Stomach (tissue), 9 donors: Measurements from ENCODE around the gene WIPF2. TPM values are rescaled to one million over a fixed set of nuclear protein-coding genes. Genes with fewer than 3 reads are reported as not detected.

Experiments used
- DNase-seq, 2 donors: peaks; one replicate each; pipeline versions ENCODE4 v3.0.0 to v3.0.0-alpha.2; 2013 to 2019
- H3K27ac ChIP-seq, 5 donors: fragments of 200-600 bp in 4 of 5; sonication (generic) in 4 of 5; one replicate each; pipeline ENCODE4 v1.5.1; 2013 to 2019; ENCODE audit warnings: mild to moderate bottlenecking in 1 of 5, moderate library complexity in 1 of 5
- H3K27me3 ChIP-seq, 3 donors: fragments of 200-600 bp; sonication (generic); one replicate each; pipeline ENCODE4 v1.5.1; 2017 to 2019; ENCODE audit warnings: mixed run types in 1 of 3
- H3K36me3 ChIP-seq, 4 donors: fragments of 200-600 bp; sonication (generic); 1 replicate in 3 of 4; 2 replicates in 1 of 4; pipeline ENCODE4 v1.5.1; 2016 to 2019
- H3K4me1 ChIP-seq, 4 donors: fragments of 200-600 bp; sonication (generic); one replicate each; pipeline ENCODE4 v1.5.1; 2016 to 2019
- H3K4me3 ChIP-seq, 4 donors: fragments of 200-600 bp; sonication (generic) in 3 of 4; one replicate each; pipeline ENCODE4 v1.5.1; 2016 to 2019; ENCODE audit warnings: mild to moderate bottlenecking in 1 of 4
- H3K9me3 ChIP-seq, 4 donors: fragments of 200-600 bp; sonication (generic); one replicate each; pipeline ENCODE4 v1.5.1; 2016 to 2019
- EP300 ChIP-seq: sonication (generic); formaldehyde crosslinking; IDR thresholded peaks from one replicate; pipeline ENCODE4 v1.6.1; 2017; ENCODE audit warnings: antibody characterized with exemption
- POLR2A ChIP-seq, 4 donors: fragments of 450-650 bp; IDR thresholded peaks; one replicate each; pipeline ENCODE4 v1.6.1; 2016; ENCODE audit warnings: antibody characterized with exemption in 4 of 4, control low read depth in 2 of 4, mild to moderate bottlenecking in 1 of 4, moderate library complexity in 1 of 4
- POLR2AphosphoS5 ChIP-seq, 3 donors: sonication (generic); formaldehyde crosslinking; IDR thresholded peaks; one replicate each; pipeline ENCODE4 v1.6.1; 2016; ENCODE audit warnings: antibody characterized with exemption in 3 of 3
- WGBS, 5 donors: extraction: QIAGEN DNeasy Blood & Tissue Kit in 3 of 5; methylation state at CpG; one replicate each; pipeline versions ENCODE4 v1.1.5 to v1.1.7; 2013 to 2018; 5-methylcytosine and 5-hydroxymethylcytosine counted together
- intact Hi-C: fragments of 100-400 bp; cut with DNase I; formaldehyde crosslinking; loops from one replicate; pipeline ENCODE4 v1.15.1; 2023; ENCODE audit warnings: low total_unique reads
- polyA plus RNA-seq, 3 donors: library from polyadenylated mRNA; stranded (reverse); fragments of 200-250 nt; gene quantifications; one replicate each; pipeline ENCODE4 v1.2.3, GENCODE V29; 2013
- total RNA-seq, 5 donors: library from RNA; depleted of rRNA; stranded (reverse); fragments of >200 nt; gene quantifications; one replicate each; pipeline versions ENCODE4 v1.1.0 to v1.2.3, GENCODE V29; 2014 to 2016
- TF ChIP-seq, protein P1 (sequence below), 7 experiments: fragments of 450-650 bp in 4 of 7; fragments of 200-600 bp in 3 of 7; sonication (generic) in 3 of 7; IDR thresholded peaks; one replicate each; pipeline ENCODE4 v1.5.1; 2016 to 2019; ENCODE audit warnings: antibody characterized with exemption in 7 of 7, control low read depth in 2 of 7, mild to moderate bottlenecking in 1 of 7
- donor health status: healthy with polysubstance abuse.
- donor health status: Bipolar disorder and iron deficiency.
- donor health status: healthy.

WIPF2 gene
- total and polyA plus RNA-seq, 8 donors, result 1.4 to 40.6 (median 13.5) TPM

DNA sequence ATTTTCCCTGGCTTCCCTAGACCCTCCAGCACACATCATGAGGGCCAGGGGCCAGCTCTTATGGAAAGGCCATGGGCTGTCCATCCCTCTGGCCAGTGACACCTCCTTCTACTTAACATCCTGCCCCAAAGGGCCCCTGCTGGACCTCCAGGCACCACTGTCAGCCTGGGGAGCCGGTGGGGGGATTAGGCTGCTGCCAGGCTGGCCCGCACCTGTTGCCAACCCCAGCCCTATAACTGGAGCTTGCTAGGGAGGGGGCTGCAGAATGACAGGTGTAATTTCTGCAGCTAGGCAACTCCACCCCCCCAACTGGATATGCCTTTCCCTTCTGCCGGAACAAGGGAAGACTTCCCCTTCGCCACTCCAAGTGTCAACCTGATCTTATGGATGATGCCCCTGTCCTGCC is 102.4 kb downstream of the WIPF2 start:
- peaks cover 93 to 96% (median 94%) of the 10 kb centered on the region in 4 donors for H3K4me1 ChIP-seq
- no peaks in the 10 kb centered on the region for H3K36me3 ChIP-seq
- no peaks in the 10 kb centered on the region for H3K9me3 ChIP-seq
- TF ChIP-seq EP300 (no peak), POLR2AphosphoS5 (IDR thresholded peaks at IDR 0.05) (no peak), POLR2A (IDR thresholded peaks at IDR 0.05) (no peak)
- TF ChIP-seq, protein P1, sequence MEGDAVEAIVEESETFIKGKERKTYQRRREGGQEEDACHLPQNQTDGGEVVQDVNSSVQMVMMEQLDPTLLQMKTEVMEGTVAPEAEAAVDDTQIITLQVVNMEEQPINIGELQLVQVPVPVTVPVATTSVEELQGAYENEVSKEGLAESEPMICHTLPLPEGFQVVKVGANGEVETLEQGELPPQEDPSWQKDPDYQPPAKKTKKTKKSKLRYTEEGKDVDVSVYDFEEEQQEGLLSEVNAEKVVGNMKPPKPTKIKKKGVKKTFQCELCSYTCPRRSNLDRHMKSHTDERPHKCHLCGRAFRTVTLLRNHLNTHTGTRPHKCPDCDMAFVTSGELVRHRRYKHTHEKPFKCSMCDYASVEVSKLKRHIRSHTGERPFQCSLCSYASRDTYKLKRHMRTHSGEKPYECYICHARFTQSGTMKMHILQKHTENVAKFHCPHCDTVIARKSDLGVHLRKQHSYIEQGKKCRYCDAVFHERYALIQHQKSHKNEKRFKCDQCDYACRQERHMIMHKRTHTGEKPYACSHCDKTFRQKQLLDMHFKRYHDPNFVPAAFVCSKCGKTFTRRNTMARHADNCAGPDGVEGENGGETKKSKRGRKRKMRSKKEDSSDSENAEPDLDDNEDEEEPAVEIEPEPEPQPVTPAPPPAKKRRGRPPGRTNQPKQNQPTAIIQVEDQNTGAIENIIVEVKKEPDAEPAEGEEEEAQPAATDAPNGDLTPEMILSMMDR (IDR thresholded peaks at IDR 0.05), result no peak
- DNase-seq, result no peak
- no peaks in the 10 kb centered on the region for H3K27me3 ChIP-seq
- intact Hi-C loops, result no loop called here
- H3K27ac ChIP-seq, result peak overlapping the region; percentile 70 to 98 (median 93)
- peak overlapping the region; percentile 34 to 96 (median 87) for H3K4me3 ChIP-seq
- 42 to 66% (median 58%) methylated on average over 3 to 4 of the region's 4 CpGs for WGBS, 5 donors

DNA sequence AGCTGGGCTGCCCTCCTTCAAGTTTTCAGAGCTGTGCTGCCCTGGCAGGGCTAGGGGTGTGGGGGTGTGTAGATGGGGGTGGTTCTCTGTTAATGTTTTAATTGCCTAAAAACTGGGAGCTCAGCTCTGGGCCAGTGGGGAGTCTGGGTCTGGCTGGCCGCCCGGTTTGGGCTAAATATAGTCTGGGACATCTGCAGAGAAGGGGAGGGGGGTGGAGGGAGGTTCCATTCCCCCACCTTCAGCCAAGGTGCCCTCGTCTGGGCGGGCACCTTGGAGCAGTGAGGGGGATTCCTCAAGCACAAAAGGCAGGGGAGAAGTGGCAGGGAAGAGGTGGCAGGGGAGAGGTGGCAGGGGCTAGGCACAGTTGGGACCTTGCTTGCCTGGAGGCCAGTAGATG is 102.9 kb downstream of the WIPF2 start:
- no peak for TF ChIP-seq POLR2AphosphoS5 (IDR thresholded peaks at IDR 0.05)
- TF ChIP-seq POLR2A (IDR thresholded peaks at IDR 0.05), result no peak
- TF ChIP-seq, protein P1 (IDR thresholded peaks at IDR 0.05), result no peak
- no peak for TF ChIP-seq EP300
- no peaks in the 10 kb centered on the region for H3K36me3 ChIP-seq

GRCh38 chr17:40322358-40323315 is 103.5 kb downstream of the WIPF2 start:
- whole genome bisulfite sequencing, 5 donors, result 12 to 25% (median 15%) methylated on average over 19 of the region's 19 CpGs
- Histone ChIP-seq H3K36me3 (no peaks in the 10 kb centered on the region), H3K9me3 (no peaks in the 10 kb centered on the region), H3K27ac (peak overlapping the region; percentile 70 to 98 (median 93)), H3K4me1 (peaks cover 93 to 96% (median 94%) of the 10 kb centered on the region in 4 donors), H3K4me3 (peak overlapping the region; percentile 34 to 96 (median 87)), H3K27me3 (no peaks in the 10 kb centered on the region)
- DNase-seq, result peak; percentile 70 to 94
- TF ChIP-seq, protein P1 (IDR thresholded peaks at IDR 0.05), result no peak
- peak; percentile 5 for TF ChIP-seq EP300
- TF ChIP-seq POLR2AphosphoS5 (IDR thresholded peaks at IDR 0.05), result peak in 2 of 3 donors; percentile 46 to 51
- no peak for TF ChIP-seq POLR2A (IDR thresholded peaks at IDR 0.05)
- intact Hi-C loops, result no loop called here

More for the DNA sequence above, 102.9 kb downstream of the WIPF2 start:
- peak overlapping the region; percentile 34 to 96 (median 87) for H3K4me3 ChIP-seq
- WGBS, 5 donors, result 1 to 10% (median 5%) methylated on average over 4 of the region's 4 CpGs
- H3K27ac ChIP-seq, result peak overlapping the region; percentile 70 to 98 (median 93)
- no peaks in the 10 kb centered on the region for H3K27me3 ChIP-seq
- DNase-seq, result peak; percentile 68 to 70
- peaks cover 93 to 96% (median 94%) of the 10 kb centered on the region in 4 donors for H3K4me1 ChIP-seq
- intact Hi-C loops, result no loop called here
- H3K9me3 ChIP-seq, result no peaks in the 10 kb centered on the region
